Activated T-cell treated with anti-CD3 and anti-CD28 coated beads for 48 hours (primary cell): Measurements from ENCODE around the gene MN1.
"Not testable (repeated sequence)": the region's sequence is repeated elsewhere in the genome, so short reads cannot be mapped to it uniquely, and the experiment has no call there.

Experiments used
- DNase-seq: peaks from one replicate; pipeline ENCODE4 v3.0.0-alpha.2; 2020; ENCODE audit warnings: low read depth

The MN1 gene

DNA sequence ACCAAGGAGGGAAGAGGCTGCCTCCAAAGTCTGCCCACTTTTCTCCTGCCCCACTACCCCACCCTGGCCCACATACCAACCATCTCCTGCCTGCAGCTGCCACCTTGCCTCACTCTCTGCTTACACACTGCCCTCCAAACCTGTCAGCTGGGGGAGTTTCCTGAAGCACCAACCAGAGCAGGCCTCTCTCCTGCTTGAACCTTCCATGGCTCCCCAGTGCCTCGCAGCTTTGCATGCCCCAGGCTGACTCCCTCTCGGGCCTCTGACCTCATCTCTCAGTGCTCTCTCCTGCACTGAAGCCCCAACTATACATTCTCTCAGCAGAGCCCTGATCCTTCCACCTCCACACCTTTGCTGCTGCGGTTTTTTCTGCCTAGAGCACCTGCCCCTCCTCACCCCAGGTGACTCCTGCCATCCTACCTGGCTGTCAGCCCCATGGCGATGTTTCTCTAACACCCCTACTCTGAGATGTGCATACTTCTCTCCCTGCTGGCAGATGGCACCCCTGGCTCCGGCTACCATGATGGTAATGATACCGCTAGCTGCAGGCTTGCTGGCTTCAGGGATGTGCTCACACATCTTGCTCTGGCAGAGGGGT is 43.5 kb downstream of the MN1 start:
- DNase-seq: no peak

DNA sequence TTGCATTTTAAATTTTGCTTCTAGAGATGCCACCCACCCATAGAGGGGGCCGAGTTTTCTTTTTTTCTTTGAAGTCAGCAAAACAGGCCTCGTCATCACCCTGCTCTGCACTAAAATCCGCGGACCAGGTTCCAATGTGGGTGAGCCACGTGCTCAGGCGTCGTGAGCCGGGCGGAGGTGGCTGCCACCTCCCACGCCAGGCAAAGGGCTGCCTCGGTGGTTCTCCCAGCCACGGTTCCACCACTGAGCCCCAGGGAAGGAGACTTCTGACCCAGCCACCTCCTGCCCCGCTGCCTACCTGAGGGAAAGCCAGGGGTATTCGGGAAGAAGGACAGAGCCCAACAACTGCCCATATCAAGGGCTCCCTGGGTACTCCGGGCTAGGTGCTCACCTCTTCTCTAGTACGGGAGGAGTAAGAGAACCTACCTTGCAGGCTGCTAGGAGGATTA is 45.3 kb downstream of the MN1 start:
- DNase-seq: no peak

DNA sequence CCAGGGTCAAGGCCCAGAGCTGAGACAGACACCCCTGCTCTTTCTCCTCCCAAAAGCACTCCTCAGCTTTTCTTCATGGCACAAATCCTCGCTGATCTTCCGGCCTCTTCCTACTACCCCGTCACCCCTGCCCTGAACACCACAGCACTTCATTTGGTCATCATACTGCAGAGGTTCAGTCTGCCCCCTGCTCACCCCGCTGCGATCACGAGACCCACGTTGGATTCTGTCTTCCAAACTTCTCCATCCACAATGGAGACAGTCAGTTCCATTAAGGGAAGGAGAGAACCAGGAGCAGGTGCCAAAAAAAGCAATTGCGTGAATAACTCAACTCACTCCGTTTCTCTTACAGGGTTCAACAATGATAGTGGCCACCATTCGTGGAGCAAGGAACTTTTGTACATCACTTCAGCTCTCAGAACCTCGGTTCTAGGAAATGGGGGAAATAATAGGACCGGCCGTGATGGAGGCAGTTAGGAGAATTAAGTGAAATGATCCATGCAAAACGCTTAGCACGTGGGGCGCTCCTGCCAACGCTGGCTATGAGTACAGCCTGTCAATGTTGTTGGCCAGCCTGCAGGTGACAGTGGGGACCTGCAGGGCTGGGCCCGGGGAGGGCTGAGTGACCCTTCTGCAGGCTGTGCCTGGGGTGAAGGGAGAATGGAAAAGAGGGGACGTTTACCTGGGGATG is 45.9 kb downstream of the MN1 start:
- DNase-seq: no peak

DNA sequence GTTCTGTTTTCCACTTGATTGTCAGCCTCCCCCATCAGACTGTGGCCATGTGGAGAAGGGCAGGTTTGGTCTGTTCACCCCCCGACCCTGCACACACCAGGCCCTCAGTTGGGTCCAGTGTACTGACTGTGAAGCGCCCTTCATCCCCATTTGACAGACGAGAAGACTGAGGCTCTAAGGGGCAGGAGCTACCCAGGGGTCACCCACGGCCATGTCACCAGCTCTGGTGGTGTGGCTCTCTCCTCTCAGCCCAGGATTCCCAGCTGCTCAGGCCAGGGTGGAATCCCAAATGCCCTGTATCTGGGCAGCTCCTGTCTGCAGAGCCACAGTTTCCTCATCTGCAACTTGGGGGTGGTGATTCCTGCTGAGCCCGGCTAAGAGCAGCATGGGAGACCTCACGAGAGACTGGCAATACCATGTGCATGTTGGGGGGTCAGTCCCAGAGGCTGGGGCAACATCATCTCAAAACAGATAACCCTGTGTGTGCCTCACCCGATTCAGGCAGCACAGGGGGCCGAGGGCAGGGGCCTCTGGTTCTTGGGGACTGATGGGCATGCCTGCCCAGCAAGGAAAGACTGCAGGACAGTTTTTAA is 46.6 kb downstream of the MN1 start:
- no peak for DNase-seq

DNA sequence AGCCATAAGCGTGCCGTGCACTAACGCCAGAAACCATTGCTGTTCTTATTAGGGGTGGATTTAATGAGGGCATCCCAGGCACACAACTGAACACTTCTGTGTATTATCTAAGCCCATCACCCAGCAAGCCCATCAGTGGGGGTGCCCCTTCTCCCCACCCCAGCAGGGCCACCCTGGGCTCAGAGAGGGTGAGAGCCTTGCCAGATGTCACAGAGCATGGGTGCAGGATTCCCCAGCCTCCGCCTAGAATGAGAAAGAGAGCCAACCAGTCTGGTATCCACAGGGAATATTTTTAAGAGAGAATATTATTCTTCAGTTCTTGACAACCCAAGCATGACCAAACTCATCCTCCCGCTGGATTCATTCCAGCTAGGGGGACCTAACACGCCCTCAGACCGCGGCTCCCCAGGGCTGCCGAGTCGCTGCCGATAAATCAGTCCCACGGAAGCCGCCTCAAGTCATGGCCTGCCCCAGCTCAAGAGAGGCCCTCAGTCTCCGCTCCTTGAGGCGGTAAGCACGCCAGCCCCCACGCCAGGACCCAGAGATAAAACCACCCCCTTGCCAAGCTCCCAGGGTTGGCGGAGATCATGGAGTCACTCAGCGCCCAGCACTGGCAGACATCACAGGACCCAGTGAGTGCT is 47.2 kb downstream of the MN1 start:
- no peak for DNase-seq

DNA sequence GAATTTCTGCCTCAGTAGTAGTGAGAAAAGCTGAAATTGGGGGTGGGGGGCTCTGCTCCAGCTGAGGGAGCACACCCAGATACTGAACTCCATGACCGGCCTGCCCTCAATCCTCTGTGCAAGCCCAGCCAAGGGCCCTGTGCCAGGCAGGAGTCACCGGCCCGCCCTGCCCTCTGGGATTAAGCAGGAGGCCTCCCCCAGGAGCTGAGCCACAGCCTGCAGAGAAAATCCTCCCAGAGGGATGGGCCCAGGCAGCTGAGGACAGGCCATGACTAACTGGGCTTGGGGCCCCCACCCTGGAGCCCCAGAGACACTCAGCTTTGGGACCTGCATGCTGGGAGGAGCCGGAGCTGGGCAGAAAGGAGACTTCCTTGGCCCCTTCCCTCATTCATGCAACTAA is 48.8 kb downstream of the MN1 start:
- DNase-seq: no peak

DNA sequence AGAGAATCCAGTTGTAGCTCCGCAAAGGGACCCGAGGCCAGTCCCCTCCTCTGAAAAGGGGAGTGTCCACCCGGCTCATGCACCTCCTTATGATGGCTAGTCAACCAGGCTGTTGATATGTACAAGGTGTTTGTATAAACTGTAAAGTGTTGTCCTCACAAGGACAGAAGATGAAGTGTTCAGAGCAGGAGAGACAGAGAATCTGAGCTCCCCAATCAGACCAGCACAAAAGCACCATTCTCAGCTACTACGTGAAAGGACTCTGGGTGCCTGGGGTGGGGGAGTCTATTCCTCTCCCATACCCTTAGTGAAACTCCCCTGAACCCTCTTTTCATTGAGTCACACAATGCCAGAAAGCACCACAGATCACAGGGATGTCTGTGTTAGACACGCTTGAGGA is 49.4 kb downstream of the MN1 start:
- no peak for DNase-seq

DNA sequence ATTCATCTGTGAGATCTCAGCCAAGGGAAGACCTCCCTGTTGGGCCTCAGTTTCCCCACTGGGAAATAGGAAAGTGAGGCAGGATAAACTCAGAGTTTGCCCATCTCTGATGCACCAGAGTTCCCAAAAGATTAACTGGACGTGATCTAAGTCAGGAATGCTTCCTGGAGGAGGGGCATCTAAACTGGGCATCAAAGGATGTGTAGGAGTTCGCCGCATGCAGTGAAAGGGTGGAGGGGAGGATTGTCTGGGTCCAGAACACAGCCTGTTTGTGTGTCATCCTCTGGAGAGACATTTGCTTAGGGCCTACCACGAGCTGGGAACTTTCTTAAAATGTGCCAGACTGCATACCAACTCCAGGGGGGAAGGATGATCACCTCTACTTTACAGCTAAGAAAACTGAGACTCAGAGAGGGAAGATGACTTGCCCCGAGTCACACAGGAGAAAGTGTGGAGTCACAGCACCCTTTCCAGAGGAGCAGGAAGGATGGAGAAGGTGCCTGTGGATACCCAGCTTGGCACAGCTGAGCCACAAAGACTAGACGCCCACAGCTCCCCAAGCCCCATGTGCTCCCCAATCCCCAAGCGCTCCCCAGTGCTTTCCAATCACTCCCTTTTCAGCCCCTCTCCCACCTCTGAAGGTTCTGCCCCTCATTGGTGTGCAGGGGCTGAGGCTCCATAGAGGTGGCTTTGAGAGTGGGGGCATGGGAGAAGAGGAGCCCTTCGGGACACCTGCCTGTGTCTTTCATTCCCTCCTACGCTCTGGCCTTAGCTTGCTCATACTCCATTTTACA is 50.1 kb downstream of the MN1 start:
- no peak for DNase-seq

DNA sequence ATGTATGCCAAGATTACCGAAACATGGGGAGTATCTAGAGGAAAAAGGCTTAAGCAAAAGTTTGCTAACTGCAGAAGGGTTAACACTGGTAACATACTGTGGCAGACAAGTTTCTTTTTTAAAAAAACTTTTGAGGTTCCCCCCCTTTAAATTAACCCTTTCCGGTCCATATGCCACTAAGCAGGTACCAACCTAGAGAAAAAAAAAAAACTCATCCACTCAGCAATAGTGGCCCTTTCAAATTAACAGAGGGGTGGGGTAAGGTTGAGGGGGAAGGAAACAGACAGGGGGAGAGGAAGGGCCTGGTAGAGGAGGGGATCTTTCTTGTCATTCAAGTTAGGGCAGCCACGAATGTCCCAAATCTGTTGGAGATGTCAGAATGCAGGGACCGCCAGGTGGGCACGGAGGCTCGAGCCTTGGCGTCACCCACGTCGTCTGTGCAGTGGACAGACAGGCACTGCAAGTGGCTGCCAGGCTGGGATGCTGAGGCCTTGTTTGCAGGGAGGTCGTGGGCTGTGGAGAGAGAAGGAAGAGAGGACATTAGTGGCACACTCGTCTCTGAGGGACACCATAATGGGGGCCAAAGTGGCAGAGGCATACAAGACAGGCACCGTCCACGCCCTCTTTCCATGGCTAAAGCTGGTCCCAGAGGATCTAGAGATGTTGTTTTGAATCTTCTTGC is 50.8 kb downstream of the MN1 start:
- no peak for DNase-seq

DNA sequence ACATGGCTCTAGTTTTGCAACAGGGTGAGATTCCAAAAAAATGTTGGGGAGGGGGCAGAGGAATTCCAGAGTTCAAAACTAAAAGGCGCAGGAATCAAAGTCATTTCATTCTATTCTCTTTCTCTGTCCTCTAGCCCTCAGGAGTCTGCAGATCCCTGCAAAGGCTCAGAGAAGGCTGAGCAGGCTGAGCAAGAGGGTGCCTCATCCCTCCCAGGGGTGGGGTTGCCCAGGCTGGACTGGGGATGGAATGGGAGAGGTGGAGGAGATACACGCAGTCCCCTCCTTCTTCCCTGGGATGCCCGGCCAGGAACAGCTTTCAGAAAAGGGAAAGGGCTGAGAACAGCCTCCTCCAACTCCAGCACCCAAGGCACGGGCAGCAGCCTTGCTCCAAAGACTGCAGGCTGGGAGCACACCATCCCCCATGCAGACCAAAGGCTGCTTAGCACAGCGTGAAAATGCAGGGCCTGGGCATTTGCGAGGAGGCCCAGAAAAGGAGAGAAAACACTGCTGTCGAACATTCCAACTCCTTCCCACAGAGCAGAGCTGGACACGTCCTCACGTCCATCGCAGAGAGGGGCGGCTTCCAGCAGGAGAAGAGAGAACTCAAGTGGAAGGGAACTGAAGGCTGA is 51.8 kb downstream of the MN1 start:
- DNase-seq: no peak

DNA sequence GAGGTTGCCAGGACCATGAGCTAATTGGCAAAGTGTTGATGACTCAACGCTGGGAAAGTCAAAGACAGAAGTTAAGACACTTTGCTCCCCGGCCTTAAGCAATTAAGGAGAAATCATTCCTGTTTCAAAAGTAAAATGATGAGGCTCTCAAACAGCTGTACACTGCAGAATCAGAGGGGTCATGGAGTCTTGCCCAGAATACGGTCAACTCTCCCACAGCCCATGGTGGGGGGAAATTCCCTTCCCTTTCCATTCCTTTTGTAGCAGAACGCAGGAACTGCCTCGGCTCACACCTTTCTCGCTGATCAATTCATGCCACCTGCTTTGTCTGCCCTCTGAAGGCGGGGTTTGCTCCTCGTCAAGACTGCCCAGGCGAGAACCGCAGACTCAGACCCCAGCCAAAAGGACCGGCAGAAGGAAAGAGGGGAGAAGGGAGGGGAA is 52.8 kb downstream of the MN1 start:
- no peak for DNase-seq

DNA sequence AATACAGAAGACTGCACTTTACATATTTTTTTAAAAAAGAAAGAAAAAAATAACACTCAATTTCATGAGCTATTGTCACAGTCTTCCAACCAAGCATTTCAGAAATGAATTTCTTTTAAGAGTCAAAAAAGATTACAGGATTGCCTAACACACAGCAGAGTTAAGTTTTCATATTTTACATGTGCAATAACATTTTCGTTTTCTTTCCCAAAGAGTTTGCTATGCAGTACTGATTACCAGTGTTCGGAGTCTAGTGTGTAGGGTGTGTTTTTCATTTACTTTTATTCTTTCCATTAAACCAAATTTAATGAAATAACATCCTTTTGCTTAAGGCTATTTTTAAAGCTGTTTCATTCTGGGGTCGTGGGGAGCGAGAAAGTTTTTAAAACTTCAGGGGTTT is 53.2 kb downstream of the MN1 start:
- DNase-seq: no peak

DNA sequence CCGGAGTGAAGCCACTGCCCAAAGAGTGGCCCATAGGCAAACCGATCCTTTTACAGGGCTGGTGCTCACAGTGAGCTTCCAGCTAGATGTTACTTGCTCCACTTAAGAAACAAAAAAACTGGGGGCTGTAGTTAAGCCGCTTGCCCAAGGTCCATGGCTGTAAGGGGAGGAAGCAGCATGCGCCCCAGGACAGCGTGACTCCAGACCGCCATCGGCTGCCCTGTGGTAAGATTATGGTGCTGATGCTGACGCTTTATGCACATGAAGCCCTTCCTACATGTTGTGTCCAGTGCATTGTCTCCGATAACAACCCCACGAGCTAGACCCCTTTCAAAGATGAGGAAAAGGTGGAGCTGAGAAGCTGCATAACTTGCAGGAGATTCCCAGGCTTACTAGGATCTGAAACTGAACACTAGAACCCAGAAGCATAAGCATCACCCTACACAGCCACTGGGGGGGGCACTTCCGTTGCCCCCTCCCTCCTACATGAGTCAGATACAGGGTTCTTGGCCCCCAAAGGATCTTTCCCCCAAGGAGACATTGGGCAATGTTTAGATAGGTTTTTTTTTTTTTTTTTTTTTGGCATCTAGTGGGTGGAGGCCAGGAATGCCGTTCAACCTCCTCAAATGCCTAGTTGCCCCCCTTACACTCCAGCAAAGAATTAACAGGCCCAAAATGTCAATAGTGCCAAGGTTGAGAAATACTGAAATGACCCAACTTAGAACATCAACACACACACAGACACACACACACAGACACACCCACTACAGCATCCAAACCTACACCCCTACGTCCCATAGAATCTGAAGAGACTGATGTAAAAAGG is 53.9 kb downstream of the MN1 start:
- DNase-seq: no peak

DNA sequence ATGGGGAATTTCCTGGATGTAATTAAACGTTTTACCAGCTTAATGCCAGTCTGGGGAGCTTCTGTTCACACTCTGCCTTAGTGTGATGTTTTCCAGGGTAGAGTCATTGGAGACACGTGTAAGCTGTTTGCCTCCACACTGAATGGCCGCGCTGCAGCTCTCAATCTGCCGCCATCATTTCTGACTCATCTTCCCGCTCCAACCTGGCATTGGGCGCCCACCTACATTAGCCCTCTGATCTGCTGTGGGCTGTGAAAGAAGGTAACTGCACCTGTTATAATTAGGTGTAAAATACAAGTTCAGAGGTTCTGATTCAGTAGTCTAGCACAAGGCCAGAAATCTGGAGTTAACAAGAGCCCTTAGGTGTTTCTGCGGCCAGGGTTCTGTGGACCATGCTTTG is 54.6 kb downstream of the MN1 start:
- DNase-seq: no peak

DNA sequence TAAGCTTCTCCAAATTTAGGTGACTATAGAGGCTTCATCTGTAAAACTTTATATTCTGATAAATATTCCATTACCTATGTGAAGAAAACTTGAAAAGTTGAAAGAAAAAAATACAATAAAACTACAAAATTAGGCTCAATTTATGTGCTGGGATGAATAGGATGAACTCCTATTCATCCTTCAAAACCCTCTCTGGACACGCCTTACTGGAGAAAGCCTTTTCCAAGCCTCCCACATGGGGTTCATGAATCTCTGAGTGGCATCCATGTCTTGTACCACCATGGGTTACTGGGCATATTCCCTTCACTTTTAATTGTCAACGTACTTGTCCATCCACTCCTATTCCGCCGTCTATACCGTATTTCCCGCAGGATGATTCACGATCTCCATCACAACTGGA is 55.7 kb downstream of the MN1 start:
- DNase-seq: no peak

DNA sequence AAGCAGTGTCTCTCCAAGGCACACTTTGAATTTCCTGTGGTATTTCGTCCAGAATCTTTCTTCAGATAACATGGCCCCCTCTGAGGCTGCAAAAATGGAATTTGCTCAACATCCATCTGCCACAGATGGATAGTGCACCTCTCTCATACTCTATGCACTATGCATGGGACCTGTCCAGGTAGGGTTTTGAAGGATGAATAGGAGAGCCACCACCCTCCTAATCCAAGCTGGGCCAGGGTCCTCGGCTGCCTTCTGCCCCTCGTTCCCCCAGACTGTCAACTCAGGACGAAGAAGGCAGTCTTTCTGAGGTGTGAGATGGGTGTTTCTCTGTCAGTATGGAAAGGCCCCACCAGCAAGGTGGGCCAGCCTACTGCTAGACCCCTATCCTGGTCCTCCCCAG is 56.4 kb downstream of the MN1 start:
- DNase-seq: no peak

DNA sequence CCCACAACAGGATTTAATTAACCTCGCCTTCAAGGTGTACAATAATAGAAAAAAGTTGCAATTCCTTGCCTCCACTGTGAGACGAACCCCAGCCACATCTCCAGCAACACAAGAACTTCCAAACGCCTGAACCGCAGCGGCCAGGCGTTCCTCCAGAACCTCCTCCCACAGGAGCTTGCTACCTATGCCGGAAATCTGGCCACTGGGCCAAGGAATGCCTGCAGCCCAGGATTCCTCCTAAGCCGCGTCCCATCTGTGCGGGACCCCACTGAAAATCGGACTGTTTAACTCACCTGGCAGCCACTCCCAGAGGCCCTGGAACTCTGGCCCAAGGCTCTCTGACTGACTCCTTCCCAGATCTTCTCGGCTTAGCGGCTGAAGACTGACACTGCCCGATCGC is 57.5 kb downstream of the MN1 start:
- DNase-seq: not testable (repeated sequence)

DNA sequence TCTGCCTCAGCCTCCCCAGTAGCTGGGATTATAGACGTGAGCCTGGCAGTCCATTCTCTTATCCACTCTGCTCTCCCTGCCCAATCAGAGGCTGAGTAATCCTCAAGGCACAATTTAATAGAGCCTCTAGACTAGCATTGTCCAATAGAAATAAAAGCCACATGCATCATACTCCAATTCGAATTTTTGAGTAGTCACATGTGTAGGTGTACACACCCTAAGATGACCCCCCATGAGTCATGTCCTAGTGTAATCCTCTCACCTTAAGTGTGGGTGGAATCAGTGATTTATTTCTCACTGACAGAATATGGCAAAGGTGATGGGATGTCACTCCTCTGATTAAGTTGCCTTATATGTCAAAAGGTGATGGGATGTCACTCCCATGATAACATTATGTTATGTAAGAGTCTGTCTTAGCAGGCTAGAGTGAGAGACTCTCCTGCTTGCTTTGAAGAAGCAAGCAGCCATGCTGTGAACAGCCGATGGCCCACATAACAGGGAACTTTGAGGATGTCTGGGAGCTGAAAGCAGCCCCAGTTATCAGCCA is 61.3 kb downstream of the MN1 start:
- DNase-seq: no peak

DNA sequence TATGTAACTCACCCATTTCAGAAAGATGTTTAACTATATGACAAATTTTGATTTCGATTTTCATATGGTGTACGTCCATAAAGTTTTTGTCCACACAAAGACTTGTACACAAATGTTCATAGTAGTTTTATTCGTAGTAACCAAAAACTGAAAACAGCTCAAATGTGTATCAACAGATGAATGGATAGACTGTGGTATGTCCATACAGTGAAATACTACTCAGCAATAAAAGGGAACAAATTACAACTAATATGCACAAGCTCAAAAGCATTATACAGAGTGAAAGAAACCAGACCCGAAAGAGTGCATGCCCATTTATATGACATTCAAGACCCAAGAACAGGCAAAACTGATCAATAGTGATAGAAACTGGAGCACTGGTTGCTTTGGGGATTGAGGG is 64.0 kb downstream of the MN1 start:
- DNase-seq: no peak

DNA sequence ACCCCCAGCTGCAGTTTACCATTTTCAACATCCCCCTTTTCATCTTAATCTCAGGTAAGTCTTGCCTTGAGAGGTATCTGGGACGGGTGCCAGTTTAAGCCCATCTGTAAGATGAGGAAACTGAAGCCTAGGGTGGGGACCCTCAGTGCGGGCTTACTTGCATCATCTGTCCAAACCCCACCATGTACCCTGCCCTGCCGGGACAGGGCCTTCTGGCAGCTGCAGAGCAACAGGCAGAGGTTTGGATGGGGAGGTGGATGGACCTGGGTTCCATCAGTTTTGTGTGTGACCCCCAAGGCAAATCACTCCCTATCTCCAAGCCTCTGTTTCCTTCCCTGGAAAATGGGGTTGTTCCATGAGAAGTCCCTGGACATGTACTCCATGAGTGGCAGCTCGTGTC is 67.5 kb downstream of the MN1 start:
- DNase-seq: no peak
